Body of pancreas (tissue), 4 donors: ENCODE data around the gene CLEC2B.

Experiments used
- POLR2A ChIP-seq, 3 donors: fragments of 450-650 bp; IDR thresholded peaks; one replicate each; pipeline ENCODE4 v1.6.1; 2016; ENCODE audit warnings: antibody characterized with exemption in 3 of 3, mild to moderate bottlenecking in 2 of 3
- TF ChIP-seq, protein P1 (sequence below), 7 experiments: fragments of 450-650 bp in 4 of 7; fragments of 200-600 bp in 3 of 7; sonication (generic) in 3 of 7; IDR thresholded peaks; one replicate each; pipeline ENCODE4 v1.5.1; 2016 to 2019; ENCODE audit warnings: antibody characterized with exemption in 7 of 7

- no peak for TF ChIP-seq POLR2A (IDR thresholded peaks at IDR 0.05)
- TF ChIP-seq, protein P1, sequence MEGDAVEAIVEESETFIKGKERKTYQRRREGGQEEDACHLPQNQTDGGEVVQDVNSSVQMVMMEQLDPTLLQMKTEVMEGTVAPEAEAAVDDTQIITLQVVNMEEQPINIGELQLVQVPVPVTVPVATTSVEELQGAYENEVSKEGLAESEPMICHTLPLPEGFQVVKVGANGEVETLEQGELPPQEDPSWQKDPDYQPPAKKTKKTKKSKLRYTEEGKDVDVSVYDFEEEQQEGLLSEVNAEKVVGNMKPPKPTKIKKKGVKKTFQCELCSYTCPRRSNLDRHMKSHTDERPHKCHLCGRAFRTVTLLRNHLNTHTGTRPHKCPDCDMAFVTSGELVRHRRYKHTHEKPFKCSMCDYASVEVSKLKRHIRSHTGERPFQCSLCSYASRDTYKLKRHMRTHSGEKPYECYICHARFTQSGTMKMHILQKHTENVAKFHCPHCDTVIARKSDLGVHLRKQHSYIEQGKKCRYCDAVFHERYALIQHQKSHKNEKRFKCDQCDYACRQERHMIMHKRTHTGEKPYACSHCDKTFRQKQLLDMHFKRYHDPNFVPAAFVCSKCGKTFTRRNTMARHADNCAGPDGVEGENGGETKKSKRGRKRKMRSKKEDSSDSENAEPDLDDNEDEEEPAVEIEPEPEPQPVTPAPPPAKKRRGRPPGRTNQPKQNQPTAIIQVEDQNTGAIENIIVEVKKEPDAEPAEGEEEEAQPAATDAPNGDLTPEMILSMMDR (IDR thresholded peaks at IDR 0.05), result no peak
These were observed 11.0 kb downstream of the CLEC2B start for GRCh38 chr12:9858135-9858534.
